Subcutaneous abdominal adipose tissue (tissue), 5 donors: Measurements from ENCODE around the gene NPPC.

Source experiments
- H3K27ac ChIP-seq: one replicate; pipeline ENCODE4 v1.7.0; 2013; ENCODE audit warnings: low read depth, mild to moderate bottlenecking, inconsistent platforms, low read length, moderate library complexity
- H3K27me3 ChIP-seq, 5 donors: one replicate each; pipeline ENCODE4 v1.7.0; 2013; ENCODE audit warnings: low read length in 5 of 5, inconsistent platforms in 1 of 5; ENCODE audit not compliant: control insufficient read depth in 5 of 5, insufficient read depth in 4 of 5
- H3K36me3 ChIP-seq, 5 donors: one replicate each; pipeline ENCODE4 v1.7.0; 2013; ENCODE audit warnings: low read length in 5 of 5; ENCODE audit not compliant: control insufficient read depth in 5 of 5, insufficient read depth in 5 of 5
- H3K4me1 ChIP-seq, 5 donors: one replicate each; pipeline ENCODE4 v1.7.0; 2013; ENCODE audit warnings: low read length in 5 of 5, mild to moderate bottlenecking in 3 of 5, moderate library complexity in 1 of 5; ENCODE audit not compliant: control insufficient read depth in 5 of 5, insufficient read depth in 5 of 5
- H3K4me3 ChIP-seq, 5 donors: one replicate each; pipeline ENCODE4 v1.7.0; 2013; ENCODE audit warnings: low read length in 5 of 5, low read depth in 1 of 5
- H3K9ac ChIP-seq, 5 donors: one replicate each; pipeline ENCODE4 v1.7.0; 2013; ENCODE audit warnings: low read length in 5 of 5, mild to moderate bottlenecking in 4 of 5, moderate library complexity in 3 of 5
- H3K9me3 ChIP-seq, 5 donors: one replicate each; pipeline ENCODE4 v1.7.0; 2013; ENCODE audit warnings: low read length in 5 of 5; ENCODE audit not compliant: control insufficient read depth in 5 of 5
- donor health status: healthy.
- donor health status: healthy.
- donor health status: healthy.
- donor health status: healthy.
- donor health status: healthy.

Gene NPPC

GRCh38 chr2:231936491-231936890 lies 10.3 kb upstream of the NPPC start:
- peaks cover 0 to 4% (median 4%) of the 10 kb centered on the region in 5 donors for H3K27me3 ChIP-seq
- H3K4me1 ChIP-seq: peaks cover 1 to 12% (median 5%) of the 10 kb centered on the region in 5 donors
- no peak overlapping the region for H3K9ac ChIP-seq
- H3K27ac ChIP-seq: no peak overlapping the region
- no peaks in the 10 kb centered on the region for H3K36me3 ChIP-seq
- H3K4me3 ChIP-seq: no peak overlapping the region
- H3K9me3 ChIP-seq: no peaks in the 10 kb centered on the region

GRCh38 chr2:231935815-231936214 lies 9.6 kb upstream of the NPPC start:
- no peaks in the 10 kb centered on the region for H3K36me3 ChIP-seq
- H3K27ac ChIP-seq: no peak overlapping the region
- peaks cover 0 to 4% (median 3%) of the 10 kb centered on the region in 5 donors for H3K27me3 ChIP-seq
- no peaks in the 10 kb centered on the region for H3K9me3 ChIP-seq
- H3K4me1 ChIP-seq: peaks cover 3 to 14% (median 9%) of the 10 kb centered on the region in 5 donors
- H3K9ac ChIP-seq: no peak overlapping the region
- H3K4me3 ChIP-seq: no peak overlapping the region

GRCh38 chr2:231935207-231935524 lies 9.0 kb upstream of the NPPC start:
- no peak overlapping the region for H3K4me3 ChIP-seq
- peaks cover 0 to 8% (median 4%) of the 10 kb centered on the region in 5 donors for H3K27me3 ChIP-seq
- no peak overlapping the region for H3K9ac ChIP-seq
- no peaks in the 10 kb centered on the region for H3K9me3 ChIP-seq
- no peak overlapping the region for H3K27ac ChIP-seq
- H3K4me1 ChIP-seq: peaks cover 3 to 17% (median 12%) of the 10 kb centered on the region in 5 donors
- H3K36me3 ChIP-seq: no peaks in the 10 kb centered on the region

DNA sequence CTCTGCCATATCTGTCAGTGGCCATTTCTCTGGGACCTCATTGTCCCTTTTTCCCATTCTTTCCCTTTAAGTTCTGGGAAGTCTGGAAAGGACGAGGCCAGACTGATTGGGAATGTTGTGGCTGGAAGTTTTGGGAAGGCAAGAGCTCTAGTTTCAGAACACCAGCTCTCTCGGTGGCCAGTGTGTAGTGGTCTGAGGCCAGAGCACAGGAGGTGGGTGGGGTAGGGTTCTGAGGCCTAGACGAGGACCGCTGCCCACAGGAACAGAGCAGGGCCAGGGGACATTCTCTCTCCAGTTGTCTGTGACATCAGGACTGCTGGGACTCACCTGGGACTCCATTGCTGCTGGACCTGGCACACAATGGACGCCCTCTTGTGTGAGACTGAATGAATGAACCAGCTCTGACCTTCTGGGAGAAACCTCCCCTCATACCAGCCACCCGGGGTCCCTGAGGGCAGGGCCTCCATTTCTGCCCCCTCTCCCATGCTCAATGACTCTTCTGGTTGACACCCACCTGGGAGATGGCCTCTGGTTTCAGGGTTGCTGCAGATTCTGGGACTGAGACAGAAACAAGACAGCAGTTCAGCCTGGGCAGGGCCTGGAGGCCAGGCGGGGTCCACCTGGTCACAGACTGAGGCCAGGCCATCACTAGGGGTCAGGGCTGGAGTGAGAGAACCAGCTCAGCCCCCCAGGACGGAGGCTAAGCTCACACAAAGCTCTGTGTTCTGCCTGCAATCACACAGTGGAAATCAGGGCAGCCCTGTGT lies 8.4 kb upstream of the NPPC start:
- H3K9me3 ChIP-seq: no peaks in the 10 kb centered on the region
- no peak overlapping the region for H3K4me3 ChIP-seq
- H3K27ac ChIP-seq: no peak overlapping the region
- H3K36me3 ChIP-seq: no peaks in the 10 kb centered on the region
- peaks cover under 1 to 14% (median 8%) of the 10 kb centered on the region in 5 donors for H3K27me3 ChIP-seq
- peaks cover 3 to 17% (median 12%) of the 10 kb centered on the region in 5 donors for H3K4me1 ChIP-seq
- no peak overlapping the region for H3K9ac ChIP-seq

DNA sequence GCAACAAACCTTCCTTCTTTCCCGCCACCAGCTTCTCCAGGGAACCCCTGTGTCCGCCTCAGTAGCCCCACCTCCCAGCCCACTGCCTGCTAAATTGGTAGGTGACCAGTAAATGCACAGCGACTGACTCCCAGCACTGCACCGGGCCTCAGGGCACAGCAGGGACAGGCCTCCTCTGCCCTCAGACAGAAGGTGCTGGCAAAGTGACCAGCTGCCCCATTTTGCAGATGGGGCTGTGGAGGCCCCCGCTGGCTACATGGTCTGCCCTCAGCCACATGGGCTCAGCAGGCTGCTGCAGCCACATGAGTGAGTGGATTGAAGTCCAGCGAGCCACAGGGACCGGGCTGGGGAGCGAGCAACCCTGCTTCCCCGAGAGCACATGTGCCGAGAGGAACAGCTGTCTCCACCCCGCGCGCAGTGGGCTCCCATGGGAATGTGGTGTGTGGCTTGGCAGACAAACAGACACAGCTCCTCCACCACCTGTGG lies 7.8 kb upstream of the NPPC start:
- no peak overlapping the region for H3K9ac ChIP-seq
- H3K27me3 ChIP-seq: peaks cover 7 to 20% (median 15%) of the 10 kb centered on the region in 5 donors
- peaks cover 3 to 17% (median 12%) of the 10 kb centered on the region in 5 donors for H3K4me1 ChIP-seq
- no peak overlapping the region for H3K27ac ChIP-seq
- no peak overlapping the region for H3K4me3 ChIP-seq
- no peaks in the 10 kb centered on the region for H3K36me3 ChIP-seq
- no peaks in the 10 kb centered on the region for H3K9me3 ChIP-seq

- Histone ChIP-seq H3K4me1 (peaks cover 3 to 17% (median 12%) of the 10 kb centered on the region in 5 donors), H3K9me3 (no peaks in the 10 kb centered on the region), H3K27ac (no peak overlapping the region), H3K27me3 (peaks cover 14 to 26% (median 22%) of the 10 kb centered on the region in 5 donors), H3K4me3 (no peak overlapping the region), H3K9ac (no peak overlapping the region), H3K36me3 (no peaks in the 10 kb centered on the region)
Observed at GRCh38 chr2:231932985-231933915, 7.1 kb upstream of the NPPC start.

DNA sequence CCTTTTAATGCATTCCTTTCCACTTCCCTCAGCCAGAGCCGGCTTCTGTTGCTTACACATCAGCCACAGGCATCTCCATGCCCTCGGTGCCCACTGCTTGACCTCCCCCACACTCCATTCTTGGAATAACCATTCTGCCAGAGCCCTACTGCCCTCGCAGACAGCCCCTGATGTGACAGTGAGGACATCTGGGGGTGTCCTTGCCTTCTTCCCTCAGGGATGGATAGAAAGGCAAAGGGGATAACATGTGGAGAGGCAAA lies 6.4 kb upstream of the NPPC start:
- no peak overlapping the region for H3K27ac ChIP-seq
- no peak overlapping the region for H3K9ac ChIP-seq
- H3K27me3 ChIP-seq: peaks cover 14 to 32% (median 26%) of the 10 kb centered on the region in 5 donors
- H3K36me3 ChIP-seq: no peaks in the 10 kb centered on the region
- no peaks in the 10 kb centered on the region for H3K9me3 ChIP-seq
- H3K4me3 ChIP-seq: no peak overlapping the region
- peaks cover 3 to 17% (median 12%) of the 10 kb centered on the region in 5 donors for H3K4me1 ChIP-seq

GRCh38 chr2:231931481-231931915 lies 5.3 kb upstream of the NPPC start:
- H3K27me3 ChIP-seq: peaks cover 25 to 44% (median 37%) of the 10 kb centered on the region in 5 donors
- H3K4me1 ChIP-seq: peaks cover 3 to 24% (median 20%) of the 10 kb centered on the region in 5 donors
- H3K36me3 ChIP-seq: no peaks in the 10 kb centered on the region
- H3K27ac ChIP-seq: no peak overlapping the region
- no peak overlapping the region for H3K9ac ChIP-seq
- no peak overlapping the region for H3K4me3 ChIP-seq
- H3K9me3 ChIP-seq: no peaks in the 10 kb centered on the region

GRCh38 chr2:231930593-231931281 lies 4.5 kb upstream of the NPPC start:
- H3K9ac ChIP-seq: no peak overlapping the region
- H3K36me3 ChIP-seq: no peaks in the 10 kb centered on the region
- no peak overlapping the region for H3K27ac ChIP-seq
- peaks cover 3 to 31% (median 28%) of the 10 kb centered on the region in 5 donors for H3K4me1 ChIP-seq
- peaks cover 26 to 51% (median 43%) of the 10 kb centered on the region in 5 donors for H3K27me3 ChIP-seq
- no peaks in the 10 kb centered on the region for H3K9me3 ChIP-seq
- H3K4me3 ChIP-seq: no peak overlapping the region
